PC-9 (cell line): ENCODE measurements around the gene ZNF415. TPM values are rescaled to one million over a fixed set of nuclear protein-coding genes. Genes with fewer than 3 reads are reported as not detected.

Experiments used
- BruUV-seq: library from RNA; stranded (reverse); fragments of 400-500 nt; replicated peaks from 2 replicates; lab custom pipeline; 2021; lab: Mats Ljungman, UMichigan
- CTCF ChIA-PET: fragments of 300-600 bp; sonication (Branson Sonifier 250); formaldehyde crosslinking; loops from one replicate; lab custom pipeline; 2022; ENCODE audit warnings: antibody characterized with exemption; lab: Charles Lee
- POLR2A ChIA-PET: fragments of 300-600 bp; sonication (Branson Sonifier 250); formaldehyde crosslinking; loops from one replicate; lab custom pipeline; 2022; ENCODE audit warnings: antibody characterized with exemption; ENCODE audit not compliant: unreplicated experiment; lab: Charles Lee
- DNase-seq, 2 experiments: peaks; one replicate each; pipeline versions ENCODE4 v3.0.0 to v3.0.0-alpha.2; 2015 to 2022; ENCODE audit warnings: mixed read lengths in 1 of 2
- H2AFZ ChIP-seq: fragments of 200-600 bp; sonication (generic); 2 replicates; pipeline ENCODE4 v1.8.1; 2017; ENCODE audit warnings: antibody characterized with exemption
- H3F3A ChIP-seq: fragments of 200-600 bp; sonication (generic); 2 replicates; pipeline ENCODE4 v1.8.1; 2017; ENCODE audit warnings: antibody characterized with exemption, mild to moderate bottlenecking, low read depth; ENCODE audit not compliant: insufficient read depth
- H3K27ac ChIP-seq: fragments of 200-600 bp; sonication (generic); 2 replicates; pipeline ENCODE4 v1.6.1; 2016; ENCODE audit warnings: mixed run types
- H3K27me3 ChIP-seq: fragments of 200-600 bp; sonication (generic); 2 replicates; pipeline ENCODE4 v1.6.1; 2016; ENCODE audit warnings: low read depth, mixed run types; ENCODE audit not compliant: insufficient read depth
- H3K36me3 ChIP-seq: fragments of 200-600 bp; sonication (generic); 2 replicates; pipeline ENCODE4 v1.6.1; 2016; ENCODE audit warnings: low read depth, mixed run types
- H3K4me1 ChIP-seq: fragments of 200-600 bp; sonication (generic); replicated peaks from 2 replicates; pipeline ENCODE4 v1.6.1; 2016; ENCODE audit warnings: mixed run types; ENCODE audit not compliant: insufficient read depth
- H3K4me2 ChIP-seq: fragments of 200-600 bp; sonication (generic); 2 replicates; pipeline ENCODE4 v1.6.1; 2017; ENCODE audit warnings: mixed run types
- H3K4me3 ChIP-seq: fragments of 200-600 bp; sonication (generic); 2 replicates; pipeline ENCODE4 v1.6.1; 2016; ENCODE audit warnings: mixed run types
- H3K79me2 ChIP-seq: fragments of 200-600 bp; sonication (generic); 2 replicates; pipeline ENCODE4 v1.6.1; 2017; ENCODE audit warnings: low read depth, mixed run types
- H3K9me2 ChIP-seq: fragments of 200-600 bp; sonication (generic); 2 replicates; pipeline ENCODE4 v1.8.1; 2017; ENCODE audit warnings: mild to moderate bottlenecking; ENCODE audit not compliant: insufficient read depth
- H3K9me3 ChIP-seq: fragments of 200-600 bp; sonication (generic); 2 replicates; pipeline ENCODE4 v1.8.1; 2016; ENCODE audit warnings: low read depth; ENCODE audit not compliant: insufficient read depth
- H4K20me1 ChIP-seq: fragments of 200-600 bp; sonication (generic); 2 replicates; pipeline ENCODE4 v1.8.1; 2017; ENCODE audit not compliant: insufficient read depth
- EZH2 ChIP-seq: fragments of 200-600 bp; sonication (generic); IDR thresholded peaks from 2 replicates; pipeline ENCODE4 v1.8.0; 2017; ENCODE audit warnings: antibody characterized with exemption, low read depth
- intact Hi-C: fragments of 100-400 bp; cut with micrococcal nuclease; formaldehyde crosslinking; loops from one replicate; pipeline ENCODE4 v1.10.0; 2022; ENCODE audit not compliant: unreplicated experiment
- total RNA-seq: library from RNA; stranded (reverse); gene quantifications from 2 replicates; pipeline ENCODE4 v1.2.3, GENCODE V29; 2021
- TF ChIP-seq, protein P1 (sequence below): fragments of 200-600 bp; sonication (generic); conservative IDR thresholded peaks from 2 replicates; pipeline ENCODE4 v1.6.1; 2017; ENCODE audit warnings: mixed run types, antibody characterized with exemption, mild to moderate bottlenecking, moderate library complexity

Gene ZNF415
- total RNA-seq, 1 experiment from 2014 or later = 12.9 TPM

DNA sequence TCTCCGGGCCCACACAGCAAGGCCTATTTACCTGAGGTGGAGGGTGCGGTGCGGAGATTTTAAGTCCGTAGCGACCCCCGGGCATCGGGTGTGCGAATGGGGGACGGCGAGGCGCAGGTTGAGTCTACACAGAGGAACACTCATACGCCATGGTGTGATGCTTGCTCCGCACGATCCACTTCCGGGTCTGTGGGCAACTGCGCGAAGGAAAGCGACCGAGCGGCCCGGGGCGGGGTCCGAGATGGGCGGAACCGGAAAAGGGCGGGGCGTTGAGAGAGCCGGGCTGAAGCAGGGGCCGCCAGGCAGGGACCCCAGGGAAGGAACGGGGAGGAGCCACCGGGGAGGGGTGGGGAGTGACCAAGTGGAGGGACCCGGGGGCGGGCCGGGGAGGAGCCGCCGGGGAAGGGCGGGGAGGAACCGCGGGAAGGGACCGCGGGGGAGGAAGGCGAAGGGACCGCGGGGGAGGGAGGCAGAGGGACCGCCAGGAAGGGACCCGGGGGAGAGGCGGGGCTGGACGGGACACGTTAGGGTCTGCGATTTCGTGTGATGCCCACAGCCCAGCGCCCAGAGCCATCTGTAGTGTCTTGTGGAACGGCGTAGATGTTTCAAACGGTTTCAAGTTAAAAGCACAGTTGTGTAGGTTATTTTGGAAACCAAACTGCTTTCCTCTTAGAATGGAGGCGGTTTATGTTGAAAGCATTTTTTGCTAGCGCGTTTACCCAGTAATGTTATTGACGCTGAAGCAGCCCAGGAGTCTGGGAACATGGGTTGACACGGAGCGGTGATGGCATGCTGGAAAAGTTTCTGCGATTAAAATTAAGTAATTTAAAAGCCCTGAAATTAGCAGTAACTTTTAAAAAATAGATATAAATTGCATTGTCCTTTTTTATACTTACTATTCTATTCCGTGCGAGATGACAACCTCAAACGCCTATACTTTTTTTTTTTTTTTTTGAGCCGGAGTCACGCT lies 29.2 kb downstream of the ZNF415 start, which contains the start of gene ZNF160:
Gene ZNF160, minus strand, starts transcription at position 189 of the 970 bp plus-strand sequence. CDS start 17,146 bp downstream, outside the sequence.
- H3F3A ChIP-seq = peaks cover 8% of the 10 kb centered on the region; the same call in 1 of the 2 replicates
- 0 out of 2 replicates have a peak, but pooled peaks cover 4% of the 10 kb centered on the region for H3K9me3 ChIP-seq
- CTCF ChIA-PET = interaction anchor here (0.6 kb wide), 1 partner anchor 68 kb away, joined by 3 read pairs; no protein-coding TSS in a partner anchor
- H2AFZ ChIP-seq = peak within 1 kb of the TSS; percentile 95
- TF ChIP-seq EZH2 = no peak
- TF ChIP-seq, protein P1, sequence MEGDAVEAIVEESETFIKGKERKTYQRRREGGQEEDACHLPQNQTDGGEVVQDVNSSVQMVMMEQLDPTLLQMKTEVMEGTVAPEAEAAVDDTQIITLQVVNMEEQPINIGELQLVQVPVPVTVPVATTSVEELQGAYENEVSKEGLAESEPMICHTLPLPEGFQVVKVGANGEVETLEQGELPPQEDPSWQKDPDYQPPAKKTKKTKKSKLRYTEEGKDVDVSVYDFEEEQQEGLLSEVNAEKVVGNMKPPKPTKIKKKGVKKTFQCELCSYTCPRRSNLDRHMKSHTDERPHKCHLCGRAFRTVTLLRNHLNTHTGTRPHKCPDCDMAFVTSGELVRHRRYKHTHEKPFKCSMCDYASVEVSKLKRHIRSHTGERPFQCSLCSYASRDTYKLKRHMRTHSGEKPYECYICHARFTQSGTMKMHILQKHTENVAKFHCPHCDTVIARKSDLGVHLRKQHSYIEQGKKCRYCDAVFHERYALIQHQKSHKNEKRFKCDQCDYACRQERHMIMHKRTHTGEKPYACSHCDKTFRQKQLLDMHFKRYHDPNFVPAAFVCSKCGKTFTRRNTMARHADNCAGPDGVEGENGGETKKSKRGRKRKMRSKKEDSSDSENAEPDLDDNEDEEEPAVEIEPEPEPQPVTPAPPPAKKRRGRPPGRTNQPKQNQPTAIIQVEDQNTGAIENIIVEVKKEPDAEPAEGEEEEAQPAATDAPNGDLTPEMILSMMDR = no peak
- peak within 1 kb of the TSS; percentile 94 for H3K4me3 ChIP-seq
- peaks cover 12% of the 10 kb centered on the region for H3K36me3 ChIP-seq
- H4K20me1 ChIP-seq = peaks cover 20% of the 10 kb centered on the region
- POLR2A ChIA-PET = no interaction called here
- intact Hi-C loops = loop anchor here (1.0 kb wide), 2 partner anchors 94 to 110 kb away; no protein-coding TSS in a partner anchor
- no peaks in the 10 kb centered on the region for H3K9me2 ChIP-seq
- DNase-seq = peak; percentile 92 to 99
- no TSS peak for BruUV-seq
- peak within 1 kb of the TSS; percentile 99 for H3K4me2 ChIP-seq
- no peaks in the 10 kb centered on the region for H3K27me3 ChIP-seq
- H3K4me1 ChIP-seq = peaks cover 12% of the 10 kb centered on the region
- peak within 1 kb of the TSS; percentile 60 for H3K27ac ChIP-seq
- peaks cover 39% of the 10 kb centered on the region for H3K79me2 ChIP-seq

DNA sequence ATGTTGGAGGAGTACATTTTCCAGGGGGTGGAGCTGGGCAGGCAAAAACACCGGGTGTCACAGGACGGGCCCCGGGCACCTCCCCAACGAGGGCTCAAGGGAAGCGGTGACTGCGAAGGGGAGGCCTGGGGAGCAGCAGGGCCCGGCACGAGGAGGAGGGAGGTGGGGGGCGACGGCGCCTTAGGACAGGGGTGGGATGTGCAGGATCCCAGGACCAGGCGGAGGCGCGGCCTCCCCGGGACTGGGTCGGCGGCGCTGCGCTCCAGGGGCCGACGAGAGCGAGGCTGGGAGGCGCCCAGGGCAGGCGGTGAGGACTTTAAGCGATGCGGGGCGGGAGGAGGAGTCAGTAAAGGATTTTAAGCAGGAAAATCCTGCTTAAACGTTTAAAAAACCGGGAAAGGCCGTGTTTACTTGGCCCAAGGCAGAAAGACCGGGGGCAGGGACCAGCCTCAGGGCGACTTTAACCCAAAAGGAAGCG lies 29.9 kb downstream of the ZNF415 start:
- CTCF ChIA-PET = no interaction called here
- intact Hi-C loops = loop anchor here (1.0 kb wide), 2 partner anchors 95 to 109 kb away; no protein-coding TSS in a partner anchor

More for the DNA sequence above, 29.9 kb downstream of the ZNF415 start:
- H3K4me2 ChIP-seq = peak overlapping the region; percentile 99
- H3K27me3 ChIP-seq = no peaks in the 10 kb centered on the region
- peak overlapping the region; percentile 95 for H2AFZ ChIP-seq
- H3K4me1 ChIP-seq = peaks cover 12% of the 10 kb centered on the region
- peaks cover 20% of the 10 kb centered on the region for H4K20me1 ChIP-seq
- peaks cover 41% of the 10 kb centered on the region for H3K79me2 ChIP-seq
- peaks cover 12% of the 10 kb centered on the region for H3K36me3 ChIP-seq
- peak overlapping the region; percentile 60 for H3K27ac ChIP-seq
- peak overlapping the region; percentile 94 for H3K4me3 ChIP-seq
- peaks cover 8% of the 10 kb centered on the region; the same call in 1 of the 2 replicates for H3F3A ChIP-seq
- TSS peak; percentile 83 for BruUV-seq
- no peaks in the 10 kb centered on the region for H3K9me2 ChIP-seq
- peak; percentile 36 to 38 for DNase-seq
- H3K9me3 ChIP-seq = 0 out of 2 replicates have a peak, but pooled peaks cover 4% of the 10 kb centered on the region
- TF ChIP-seq EZH2 = no peak
- TF ChIP-seq, protein P1 = no peak
- POLR2A ChIA-PET = interaction anchor here (0.7 kb wide), 1 partner anchor 232 kb away, joined by 3 read pairs; no protein-coding TSS in a partner anchor
